ENCODE results near the gene PHACTR3.

DNA sequence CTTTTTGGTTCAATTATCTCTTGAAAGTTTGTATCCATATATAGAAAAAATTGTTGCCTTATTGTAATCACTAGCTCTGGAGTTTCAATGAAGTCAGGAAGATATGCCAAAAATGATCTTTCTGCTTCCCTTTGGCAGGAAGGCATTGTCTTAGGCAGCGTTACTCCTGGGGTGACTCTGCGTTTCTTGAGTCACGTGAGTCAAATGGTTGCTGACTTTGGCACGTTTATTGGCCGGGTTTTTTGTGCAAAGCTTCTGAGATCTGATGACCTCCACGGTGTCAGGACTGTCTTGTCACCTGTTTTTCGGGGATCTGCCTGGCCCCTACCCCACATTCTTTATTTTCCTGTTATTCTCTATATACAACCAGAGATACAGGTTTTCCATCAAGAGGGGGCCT, 10.4 kb downstream of the PHACTR3 start:
- TF ChIP-seq, protein P1, sequence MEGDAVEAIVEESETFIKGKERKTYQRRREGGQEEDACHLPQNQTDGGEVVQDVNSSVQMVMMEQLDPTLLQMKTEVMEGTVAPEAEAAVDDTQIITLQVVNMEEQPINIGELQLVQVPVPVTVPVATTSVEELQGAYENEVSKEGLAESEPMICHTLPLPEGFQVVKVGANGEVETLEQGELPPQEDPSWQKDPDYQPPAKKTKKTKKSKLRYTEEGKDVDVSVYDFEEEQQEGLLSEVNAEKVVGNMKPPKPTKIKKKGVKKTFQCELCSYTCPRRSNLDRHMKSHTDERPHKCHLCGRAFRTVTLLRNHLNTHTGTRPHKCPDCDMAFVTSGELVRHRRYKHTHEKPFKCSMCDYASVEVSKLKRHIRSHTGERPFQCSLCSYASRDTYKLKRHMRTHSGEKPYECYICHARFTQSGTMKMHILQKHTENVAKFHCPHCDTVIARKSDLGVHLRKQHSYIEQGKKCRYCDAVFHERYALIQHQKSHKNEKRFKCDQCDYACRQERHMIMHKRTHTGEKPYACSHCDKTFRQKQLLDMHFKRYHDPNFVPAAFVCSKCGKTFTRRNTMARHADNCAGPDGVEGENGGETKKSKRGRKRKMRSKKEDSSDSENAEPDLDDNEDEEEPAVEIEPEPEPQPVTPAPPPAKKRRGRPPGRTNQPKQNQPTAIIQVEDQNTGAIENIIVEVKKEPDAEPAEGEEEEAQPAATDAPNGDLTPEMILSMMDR (IDR thresholded peaks at IDR 0.05), result no peak
- TF ChIP-seq POLR2A (IDR thresholded peaks at IDR 0.05), result no peak
